Smooth muscle cell of the brain vasculature (primary cell): Measurements from ENCODE around the gene CTDSPL.
A peak's percentile ranks its signal among the peaks of the same experiment; 100 is the strongest.

Experiments used
- DNase-seq: peaks from one replicate; pipeline ENCODE4 v3.0.0-alpha.2; 2012; ENCODE audit warnings: low read depth, low spot score

CTDSPL gene

GRCh38 chr3:37943126-37943525, 81.4 kb downstream of the CTDSPL start:
- no peak for DNase-seq

GRCh38 chr3:37943631-37944314, 82.1 kb downstream of the CTDSPL start:
- no peak for DNase-seq

- DNase-seq, result no peak
These were observed 82.7 kb downstream of the CTDSPL start for GRCh38 chr3:37944391-37944842.

- no peak for DNase-seq
These were observed 83.6 kb downstream of the CTDSPL start for GRCh38 chr3:37945156-37945806.

GRCh38 chr3:37945807-37946530, 84.3 kb downstream of the CTDSPL start:
- DNase-seq, result peak; percentile 49

- peak; percentile 54 for DNase-seq
These were observed 84.8 kb downstream of the CTDSPL start for GRCh38 chr3:37946531-37946889.

GRCh38 chr3:37949866-37950265, 88.2 kb downstream of the CTDSPL start:
- peak; percentile 53 for DNase-seq

GRCh38 chr3:37952564-37952963, 90.9 kb downstream of the CTDSPL start:
- DNase-seq, result no peak

GRCh38 chr3:37953226-37953625, 91.5 kb downstream of the CTDSPL start:
- no peak for DNase-seq

GRCh38 chr3:37953707-37954394, 92.2 kb downstream of the CTDSPL start:
- DNase-seq, result no peak

- no peak for DNase-seq
These were observed 93.2 kb downstream of the CTDSPL start for GRCh38 chr3:37954881-37955280.

- DNase-seq, result no peak
These were observed 94.4 kb downstream of the CTDSPL start for GRCh38 chr3:37955918-37956707.

GRCh38 chr3:37956723-37957538, 95.3 kb downstream of the CTDSPL start:
- no peak for DNase-seq

GRCh38 chr3:37957539-37957936, 95.9 kb downstream of the CTDSPL start:
- DNase-seq, result no peak

GRCh38 chr3:37961622-37962431, 100.1 kb downstream of the CTDSPL start:
- DNase-seq, result no peak

- DNase-seq, result no peak
These were observed 101.3 kb downstream of the CTDSPL start for GRCh38 chr3:37963016-37963415.

- no peak for DNase-seq
These were observed 102.0 kb downstream of the CTDSPL start for GRCh38 chr3:37963635-37964034.

- DNase-seq, result no peak
These were observed 102.5 kb downstream of the CTDSPL start for GRCh38 chr3:37964146-37964545.

GRCh38 chr3:37964716-37965115, 103.0 kb downstream of the CTDSPL start:
- no peak for DNase-seq
